Mesenchymal stem cell (in vitro differentiated cells and primary cell): ENCODE measurements around the gene DLGAP1. TPM values are rescaled to one million over a fixed set of nuclear protein-coding genes. Genes with fewer than 3 reads are reported as not detected.

Source experiments
- DNase-seq: peaks from one replicate; pipeline ENCODE4 v3.0.0-alpha.2; 2013
- H2AFZ ChIP-seq: one replicate; pipeline ENCODE4 v1.6.1; 2013; ENCODE audit warnings: low read depth, mild to moderate bottlenecking, control low read depth, inconsistent platforms, low read length, moderate library complexity
- H2AK5ac ChIP-seq: 2 replicates; pipeline ENCODE4 v1.6.1; 2013; ENCODE audit warnings: low read length, moderate library complexity, mild to moderate bottlenecking, inconsistent platforms; ENCODE audit not compliant: severe bottlenecking
- H2BK120ac ChIP-seq: one replicate; pipeline ENCODE4 v1.6.1; 2013; ENCODE audit warnings: low read depth, mild to moderate bottlenecking, inconsistent platforms, low read length, moderate library complexity
- H2BK12ac ChIP-seq, 2 experiments: one replicate each; pipeline ENCODE4 v1.6.1; 2013; ENCODE audit warnings: inconsistent platforms in 2 of 2, low read length in 2 of 2, mild to moderate bottlenecking in 2 of 2, moderate library complexity in 2 of 2, control low read depth in 1 of 2
- H2BK15ac ChIP-seq: one replicate; pipeline ENCODE4 v1.6.1; 2013; ENCODE audit warnings: mild to moderate bottlenecking, low read depth, inconsistent platforms; ENCODE audit not compliant: poor library complexity, severe bottlenecking
- H2BK5ac ChIP-seq: 2 replicates; pipeline ENCODE4 v1.6.1; 2013; ENCODE audit warnings: low read depth, mild to moderate bottlenecking, low read length, control low read depth, inconsistent platforms; ENCODE audit not compliant: poor library complexity, severe bottlenecking
- H3K14ac ChIP-seq, 2 experiments: one replicate each; pipeline ENCODE4 v1.6.1; 2013; ENCODE audit warnings: inconsistent platforms in 2 of 2, low read length in 2 of 2, control low read depth in 1 of 2, mild to moderate bottlenecking in 1 of 2, moderate library complexity in 1 of 2
- H3K18ac ChIP-seq, 2 experiments: one replicate each; pipeline ENCODE4 v1.6.1; 2013; ENCODE audit warnings: inconsistent platforms in 2 of 2, low read length in 2 of 2, control low read depth in 1 of 2, low read depth in 1 of 2, mild to moderate bottlenecking in 1 of 2
- H3K23ac ChIP-seq, 2 experiments: one replicate each; pipeline ENCODE4 v1.6.1; 2013; ENCODE audit warnings: inconsistent platforms in 2 of 2, low read length in 2 of 2, mild to moderate bottlenecking in 2 of 2, moderate library complexity in 2 of 2, control low read depth in 1 of 2
- H3K27ac ChIP-seq: 2 replicates; pipeline ENCODE4 v1.5.1; 2013; ENCODE audit warnings: mild to moderate bottlenecking, moderate library complexity, low read length, control low read depth, inconsistent platforms; ENCODE audit not compliant: poor library complexity, severe bottlenecking
- H3K27me3 ChIP-seq, 2 experiments: 2 replicates each; pipeline versions ENCODE4 v1.6.1 to v1.7.0; 2013; ENCODE audit warnings: low read length in 2 of 2, mild to moderate bottlenecking in 2 of 2, moderate library complexity in 2 of 2, control low read depth in 1 of 2, inconsistent platforms in 1 of 2; ENCODE audit not compliant: control insufficient read depth in 1 of 2, insufficient read depth in 1 of 2
- H3K36me3 ChIP-seq, 2 experiments: 2 replicates each; pipeline versions ENCODE4 v1.6.1 to v1.7.0; 2013; ENCODE audit warnings: low read length in 2 of 2, control low read depth in 1 of 2, inconsistent platforms in 1 of 2, low read depth in 1 of 2, mild to moderate bottlenecking in 1 of 2; ENCODE audit not compliant: insufficient read depth in 2 of 2, control insufficient read depth in 1 of 2
- H3K4ac ChIP-seq, 2 experiments: one replicate each; pipeline ENCODE4 v1.6.1; 2013; ENCODE audit warnings: inconsistent platforms in 2 of 2, low read length in 2 of 2, mild to moderate bottlenecking in 2 of 2, moderate library complexity in 2 of 2, control low read depth in 1 of 2, low read depth in 1 of 2
- H3K4me1 ChIP-seq: 2 replicates; pipeline ENCODE4 v1.6.1; 2013; ENCODE audit warnings: low read depth, low read length, control low read depth; ENCODE audit not compliant: control insufficient read depth, insufficient read depth
- H3K4me2 ChIP-seq: 2 replicates; pipeline ENCODE4 v1.6.1; 2013; ENCODE audit warnings: low read length, mild to moderate bottlenecking, inconsistent platforms; ENCODE audit not compliant: poor library complexity, severe bottlenecking
- H3K4me3 ChIP-seq, 2 experiments: 2 replicates each; pipeline versions ENCODE4 v1.5.1 to v1.7.0; 2013; ENCODE audit warnings: low read length in 2 of 2, mild to moderate bottlenecking in 2 of 2, control low read depth in 1 of 2, low read depth in 1 of 2; ENCODE audit not compliant: insufficient read depth in 1 of 2
- H3K79me1 ChIP-seq: replicated peaks from 2 replicates; pipeline ENCODE4 v1.6.1; 2013; ENCODE audit warnings: mild to moderate bottlenecking, control low read depth, low read length, inconsistent platforms; ENCODE audit not compliant: poor library complexity, severe bottlenecking
- H3K9ac ChIP-seq: 2 replicates; pipeline ENCODE4 v1.7.0; 2013; ENCODE audit warnings: mild to moderate bottlenecking, low read length, moderate library complexity
- H3K9me3 ChIP-seq: 2 replicates; pipeline ENCODE4 v1.7.0; 2013; ENCODE audit warnings: mild to moderate bottlenecking, low read length; ENCODE audit not compliant: control insufficient read depth
- H4K8ac ChIP-seq: one replicate; pipeline ENCODE4 v1.6.1; 2013; ENCODE audit warnings: inconsistent platforms, mild to moderate bottlenecking, low read length, moderate library complexity
- H4K91ac ChIP-seq: one replicate; pipeline ENCODE4 v1.6.1; 2013; ENCODE audit warnings: mild to moderate bottlenecking, low read length, inconsistent platforms
- WGBS: methylation state at CpG from one replicate; pipeline ENCODE4 v1.1.7; 2013; ENCODE audit warnings: mixed read lengths; 5-methylcytosine and 5-hydroxymethylcytosine counted together
- small RNA-seq: library from polyadenylated mRNA; stranded (forward); fragments of <200 nt; extraction: miRNeasy Mini kit (QIAGEN cat#:217004); gene quantifications from one replicate; pipeline ENCODE3, GENCODE V24; 2013; ENCODE audit warnings: low read depth

DLGAP1 gene

DNA sequence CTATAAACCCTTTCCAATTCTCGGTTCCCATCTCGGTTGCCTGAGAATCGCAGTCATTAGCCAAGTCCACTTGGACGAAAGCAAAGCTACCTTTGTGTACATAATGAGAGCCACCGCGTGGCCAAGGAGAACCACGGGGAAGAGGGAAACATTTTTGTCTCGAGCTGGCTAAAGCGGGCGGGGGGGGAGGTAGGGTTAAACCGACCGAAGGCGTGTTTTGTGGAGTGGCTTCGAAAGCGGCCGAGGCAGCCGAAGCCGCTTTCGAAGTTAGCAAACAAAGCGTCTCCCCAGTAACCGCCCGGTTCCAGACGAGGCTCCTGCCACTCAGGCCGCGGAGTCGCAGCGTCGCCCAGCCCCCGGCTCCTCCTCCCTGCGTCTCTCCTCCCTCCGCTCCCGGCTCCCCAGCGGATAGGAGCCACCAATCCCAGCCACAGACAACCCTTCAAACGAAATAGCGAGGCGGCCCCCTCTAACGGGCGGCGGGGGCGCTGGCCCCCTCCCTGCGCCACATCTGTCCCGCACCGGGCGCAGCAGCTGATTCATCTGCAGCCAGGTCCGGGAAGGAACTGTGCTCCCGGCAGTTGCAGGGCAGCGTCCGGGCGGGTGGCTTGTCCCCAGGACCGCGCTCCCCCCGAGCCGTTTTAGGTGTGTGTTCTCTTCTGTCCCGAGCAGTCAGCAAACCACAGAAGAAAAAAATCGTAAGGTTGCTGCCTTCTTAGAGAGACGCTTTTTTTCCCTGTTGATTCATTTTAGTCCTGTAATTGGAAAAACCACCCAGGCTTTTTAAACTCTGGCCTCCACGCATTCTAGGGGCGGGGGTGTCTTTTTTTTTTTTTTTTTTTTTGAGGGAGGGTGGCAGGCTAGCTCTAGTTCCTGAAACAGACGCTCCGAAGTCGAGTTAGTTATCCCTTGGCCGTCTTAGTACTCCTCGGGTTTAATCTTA, 1006.9 kb downstream of the DLGAP1 start:
- H2AK5ac ChIP-seq: no peak overlapping the region
- H3K36me3 ChIP-seq: no peaks in the 10 kb centered on the region
- H3K4me2 ChIP-seq: peak overlapping the region; percentile 82
- H4K8ac ChIP-seq: peak overlapping the region; percentile 33
- peak overlapping the region; percentile 100 for H3K9ac ChIP-seq
- H3K27ac ChIP-seq: peak overlapping the region; percentile 89
- H2BK120ac ChIP-seq: no peak overlapping the region
- no peak overlapping the region for H3K14ac ChIP-seq
- WGBS: under 1% methylated on average over 60 of the region's 63 CpGs
- H3K4me1 ChIP-seq: no peaks in the 10 kb centered on the region
- peaks cover 2% of the 10 kb centered on the region for H3K79me1 ChIP-seq
- no peaks in the 10 kb centered on the region for H3K9me3 ChIP-seq
- H2BK5ac ChIP-seq: peak overlapping the region; percentile 88
- peak overlapping the region; percentile 57 to 88 for H3K18ac ChIP-seq
- H4K91ac ChIP-seq: peak overlapping the region; percentile 53
- peak overlapping the region; percentile 91 to 96 for H3K4me3 ChIP-seq
- DNase-seq: peak; percentile 99
- no peak overlapping the region for H3K23ac ChIP-seq
- H3K4ac ChIP-seq: peak overlapping the region in 1 of 2 experiments; percentile 62
- H3K27me3 ChIP-seq: no peaks in the 10 kb centered on the region
- H2AFZ ChIP-seq: peak overlapping the region; percentile 48
- H2BK12ac ChIP-seq: no peak overlapping the region
- H2BK15ac ChIP-seq: peak overlapping the region; percentile 34

- Histone ChIP-seq H2AFZ (no peak overlapping the region), H3K9ac (peak overlapping the region; percentile 100), H4K8ac (peak overlapping the region; percentile 33), H3K79me1 (peaks cover 2% of the 10 kb centered on the region), H4K91ac (peak overlapping the region; percentile 43), H3K27ac (peak overlapping the region; percentile 88), H3K36me3 (no peaks in the 10 kb centered on the region), H3K4me2 (peak overlapping the region; percentile 62), H2BK12ac (no peak overlapping the region), H3K27me3 (no peaks in the 10 kb centered on the region), H3K4me1 (no peaks in the 10 kb centered on the region), H3K14ac (no peak overlapping the region), H3K4ac (peak overlapping the region; percentile 3 to 42), H3K23ac (no peak overlapping the region), H2AK5ac (no peak overlapping the region), H2BK120ac (no peak overlapping the region), H3K18ac (peak overlapping the region; percentile 6 to 64), H2BK5ac (no peak overlapping the region), H2BK15ac (peak overlapping the region; percentile 3), H3K4me3 (peak overlapping the region; percentile 41 to 96), H3K9me3 (no peaks in the 10 kb centered on the region)
- DNase-seq: peak; percentile 76
- under 1% methylated on average over 18 of the region's 22 CpGs for WGBS
These were observed 1007.8 kb downstream of the DLGAP1 start for GRCh38 chr18:3447068-3447894.

Small RNAs within 50 kb of the gene (small RNA-seq; reads per million reads assigned to genes)
- gene AP005208.1: not detected
- gene AP005403.1: not detected
- gene MIR6718: not detected
- not detected for gene RN7SL39P
- gene RNU6-831P: not detected
